ENCODE results near the gene SEMA5A.

GRCh38 chr5:9382522-9382921 lies 163.4 kb downstream of the SEMA5A start:
- TF ChIP-seq CTCF (IDR thresholded peaks at IDR 0.05; ENCODE audit: poor library complexity, severe bottlenecking): no peak
- no peak for TF ChIP-seq EZH2 (IDR thresholded peaks at IDR 0.05; ENCODE audit: borderline replicate concordance, insufficient read depth, low read length, poor library complexity, severe bottlenecking)
- TF ChIP-seq POLR2AphosphoS5 (IDR thresholded peaks at IDR 0.05): no peak
- no peak for TF ChIP-seq RAD21 (conservative IDR thresholded peaks at IDR 0.05)
- TF ChIP-seq SMC3 (conservative IDR thresholded peaks at IDR 0.05; ENCODE audit: poor library complexity): no peak
- no peak for TF ChIP-seq TAF1 (IDR thresholded peaks at IDR 0.05; ENCODE audit: low read depth)
